ENCODE measurements around the gene SEC62. TPM values are rescaled to one million over a fixed set of nuclear protein-coding genes. Genes with fewer than 3 reads are reported as not detected.

Gene SEC62
- polyA plus RNA-seq, 3 donors, result 15.6 to 117 (median 95.2) TPM

DNA sequence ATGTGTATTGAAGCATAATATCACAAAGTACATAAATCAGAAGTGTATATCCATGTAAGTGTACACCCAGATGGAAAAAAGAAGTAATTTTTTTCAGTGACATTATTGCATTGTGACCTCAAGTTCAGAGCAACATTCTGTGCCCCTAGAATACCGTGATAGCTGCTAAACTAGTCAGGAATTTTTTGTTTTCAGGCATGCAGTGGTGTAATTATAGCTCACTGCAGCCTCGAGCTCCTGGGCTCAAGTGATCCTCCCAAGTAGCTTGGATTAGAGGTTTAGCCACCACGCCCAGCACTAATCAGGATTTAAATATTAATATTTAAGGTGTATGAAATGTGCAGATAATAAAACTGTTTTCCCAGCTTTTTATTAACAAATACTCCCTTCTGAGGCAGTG lies 25.5 kb downstream of the SEC62 start:
- Mint-ChIP-seq H3K9me3 (no peaks in the 10 kb centered on the region), H3K4me1 (peaks cover 5% of the 10 kb centered on the region), H3K4me3 (no peak overlapping the region), H3K27me3 (ENCODE audit: low read depth in 3 of 3) (no peaks in the 10 kb centered on the region), H3K36me3 (peaks cover 27 to 40% of the 10 kb centered on the region in 2 donors), H3K27ac (peak overlapping the region in 1 of 7 donors; percentile 47)
- no peak overlapping the region for H3K4me3 ChIP-seq (replicated peaks in 1 of 3; ENCODE audit: low read depth in 2 of 3, low read length in 3 of 3)
- intact Hi-C loops (cut with micrococcal nuclease), result loop anchor here in 1 of 2 donors (10.0 kb wide), 1 partner anchor 53 kb away; no protein-coding TSS in a partner anchor
- TF ChIP-seq CTCF (IDR thresholded peaks at IDR 0.05), result no peak
- DNase-seq, result no peak
- no peak overlapping the region for H3K9ac ChIP-seq (ENCODE audit: insufficient read depth, low read length, poor library complexity, severe bottlenecking)
- H3K27me3 ChIP-seq (ENCODE audit: control insufficient read depth in 2 of 2, insufficient read depth in 2 of 2, low read length in 2 of 2), result no peaks in the 10 kb centered on the region
- no peaks in the 10 kb centered on the region for H3K79me2 ChIP-seq (ENCODE audit: insufficient read depth, low read length)
- H3K36me3 ChIP-seq (replicated peaks in 1 of 2; ENCODE audit: control insufficient read depth in 1 of 2, insufficient read depth in 2 of 2, low read length in 2 of 2), result peaks cover 57 to 91% of the 10 kb centered on the region in 2 donors
- H3K27ac ChIP-seq (ENCODE audit: low read depth in 1 of 2, low read length in 2 of 2), result peak overlapping the region in 1 of 2 donors; percentile 10
- H3K4me1 ChIP-seq (ENCODE audit: control insufficient read depth in 1 of 2, insufficient read depth in 2 of 2, low read length in 2 of 2), result peaks cover 4 to 8% of the 10 kb centered on the region in 2 donors
- H2AFZ ChIP-seq (ENCODE audit: insufficient read depth, low read depth, low read length, poor library complexity, severe bottlenecking), result no peak overlapping the region
- WGBS (ENCODE audit: insufficient coverage), result 100% methylated on average over 1 of the region's 3 CpGs
- H4K20me1 ChIP-seq (ENCODE audit: insufficient read depth, low read length), result no peaks in the 10 kb centered on the region
- H3K4me2 ChIP-seq (replicated peaks; ENCODE audit: extremely low read depth, low read length, poor library complexity, severe bottlenecking), result no peak overlapping the region
- no peaks in the 10 kb centered on the region for H3K9me3 ChIP-seq (replicated peaks in 1 of 2; ENCODE audit: control insufficient read depth in 1 of 2, insufficient read depth in 1 of 2, low read length in 2 of 2)

DNA sequence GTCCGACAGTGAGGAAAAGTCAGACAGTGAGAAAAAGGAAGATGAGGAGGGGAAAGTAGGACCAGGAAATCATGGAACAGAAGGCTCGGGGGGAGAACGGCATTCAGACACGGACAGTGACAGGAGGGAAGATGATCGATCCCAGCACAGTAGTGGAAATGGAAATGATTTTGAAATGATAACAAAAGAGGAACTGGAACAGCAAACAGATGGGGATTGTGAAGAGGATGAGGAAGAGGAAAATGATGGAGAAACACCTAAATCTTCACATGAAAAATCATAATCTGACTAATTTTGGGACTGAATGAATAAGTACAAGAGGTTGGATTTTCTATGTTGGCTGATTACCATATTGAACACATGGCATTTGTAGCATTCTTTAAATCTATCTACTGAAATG lies 26.2 kb downstream of the SEC62 start:
- 45% methylated on average over 5 of the region's 5 CpGs for WGBS (ENCODE audit: insufficient coverage)
- Histone ChIP-seq H3K9me3 (replicated peaks in 1 of 2; ENCODE audit: control insufficient read depth in 1 of 2, insufficient read depth in 1 of 2, low read length in 2 of 2) (no peaks in the 10 kb centered on the region), H3K27ac (ENCODE audit: low read depth in 1 of 2, low read length in 2 of 2) (peak overlapping the region in 1 of 2 donors; percentile 10), H3K4me1 (ENCODE audit: control insufficient read depth in 1 of 2, insufficient read depth in 2 of 2, low read length in 2 of 2) (peaks cover 4 to 8% of the 10 kb centered on the region in 2 donors), H4K20me1 (ENCODE audit: insufficient read depth, low read length) (no peaks in the 10 kb centered on the region), H3K27me3 (ENCODE audit: control insufficient read depth in 2 of 2, insufficient read depth in 2 of 2, low read length in 2 of 2) (no peaks in the 10 kb centered on the region), H3K4me3 (replicated peaks in 1 of 3; ENCODE audit: low read depth in 2 of 3, low read length in 3 of 3) (no peak overlapping the region), H2AFZ (ENCODE audit: insufficient read depth, low read depth, low read length, poor library complexity, severe bottlenecking) (no peak overlapping the region), H3K9ac (ENCODE audit: insufficient read depth, low read length, poor library complexity, severe bottlenecking) (no peak overlapping the region), H3K36me3 (replicated peaks in 1 of 2; ENCODE audit: control insufficient read depth in 1 of 2, insufficient read depth in 2 of 2, low read length in 2 of 2) (peaks cover 52 to 85% of the 10 kb centered on the region in 2 donors), H3K4me2 (replicated peaks; ENCODE audit: extremely low read depth, low read length, poor library complexity, severe bottlenecking) (no peak overlapping the region), H3K79me2 (ENCODE audit: insufficient read depth, low read length) (no peaks in the 10 kb centered on the region)
- H3K4me1 Mint-ChIP-seq, result peaks cover 5% of the 10 kb centered on the region
- intact Hi-C loops (cut with micrococcal nuclease), result loop anchor here in 1 of 2 donors (10.0 kb wide), 1 partner anchor 52 kb away; no protein-coding TSS in a partner anchor
- H3K27ac Mint-ChIP-seq, result peak overlapping the region in 5 of 7 donors; percentile 2 to 54 (median 22)
- H3K27me3 Mint-ChIP-seq (ENCODE audit: low read depth in 3 of 3), result no peaks in the 10 kb centered on the region
- DNase-seq, result peak in 2 of 3 donors; percentile 39 to 42
- no peak overlapping the region for H3K4me3 Mint-ChIP-seq
- H3K36me3 Mint-ChIP-seq, result peaks cover 26 to 35% of the 10 kb centered on the region in 2 donors
- TF ChIP-seq CTCF (IDR thresholded peaks at IDR 0.05), result no peak
- no peaks in the 10 kb centered on the region for H3K9me3 Mint-ChIP-seq

Data from CD14-positive monocyte (primary cell).